NCI-H82 treated with DMSO at 0.1 percent for 48 hours (cell line): ENCODE measurements around the gene TMEM178B.
"Not testable (repeated sequence)": the region's sequence is repeated elsewhere in the genome, so short reads cannot be mapped to it uniquely, and the experiment has no call there.

ENCODE experiments used
- DNase-seq: peaks from one replicate; lab custom pipeline; 2025; ENCODE audit not compliant: unreplicated experiment; lab: John Stamatoyannopoulos, UW

The TMEM178B gene

GRCh38 chr7:141074162-141074991, 513 bp downstream of the TMEM178B start:
- DNase-seq: no peak

- no peak for DNase-seq
Observed at GRCh38 chr7:141074997-141075396, 1.1 kb downstream of the TMEM178B start.

GRCh38 chr7:141076377-141076776, 2.5 kb downstream of the TMEM178B start:
- no peak for DNase-seq

- DNase-seq: no peak
Observed at GRCh38 chr7:141079219-141079618, 5.4 kb downstream of the TMEM178B start.

- DNase-seq: not testable (repeated sequence)
Observed at GRCh38 chr7:141089490-141089889, 15.6 kb downstream of the TMEM178B start.

- no peak for DNase-seq
Observed at GRCh38 chr7:141094336-141095070, 20.6 kb downstream of the TMEM178B start.

GRCh38 chr7:141097430-141097829, 23.6 kb downstream of the TMEM178B start:
- DNase-seq: no peak

- no peak for DNase-seq
Observed at GRCh38 chr7:141102436-141102835, 28.6 kb downstream of the TMEM178B start.

- no peak for DNase-seq
Observed at GRCh38 chr7:141103847-141104429, 30.1 kb downstream of the TMEM178B start.

- DNase-seq: no peak
Observed at GRCh38 chr7:141113131-141113530, 39.3 kb downstream of the TMEM178B start.

- DNase-seq: no peak
Observed at GRCh38 chr7:141114029-141114664, 40.3 kb downstream of the TMEM178B start.

- no peak for DNase-seq
Observed at GRCh38 chr7:141115965-141116364, 42.1 kb downstream of the TMEM178B start.

- DNase-seq: not testable (repeated sequence)
Observed at GRCh38 chr7:141116661-141117060, 42.8 kb downstream of the TMEM178B start.

GRCh38 chr7:141118767-141119166, 44.9 kb downstream of the TMEM178B start:
- DNase-seq: no peak

GRCh38 chr7:141119187-141119586, 45.3 kb downstream of the TMEM178B start:
- no peak for DNase-seq

- DNase-seq: no peak
Observed at GRCh38 chr7:141122736-141123135, 48.9 kb downstream of the TMEM178B start.

- no peak for DNase-seq
Observed at GRCh38 chr7:141123522-141123921, 49.7 kb downstream of the TMEM178B start.

GRCh38 chr7:141126107-141126506, 52.2 kb downstream of the TMEM178B start:
- no peak for DNase-seq

- DNase-seq: no peak
Observed at GRCh38 chr7:141128506-141128905, 54.6 kb downstream of the TMEM178B start.

- DNase-seq: no peak
Observed at GRCh38 chr7:141128931-141129330, 55.1 kb downstream of the TMEM178B start.

GRCh38 chr7:141132671-141133070, 58.8 kb downstream of the TMEM178B start:
- no peak for DNase-seq
